GM13976 (cell line): ENCODE results near the gene KRT6B.
"Not testable (repeated sequence)": the region's sequence is repeated elsewhere in the genome, so short reads cannot be mapped to it uniquely, and the experiment has no call there.

Source experiments
- DNase-seq: peaks from one replicate; pipeline ENCODE4 v3.0.0; 2012; ENCODE audit warnings: low spot score
- in situ Hi-C: fragments of 300-500 bp; cut with MboI; formaldehyde crosslinking; loops from one replicate; pipeline ENCODE4 v1.12.0; 2022; ENCODE audit warnings: low sequenced_read_pairs, mixed read lengths, inconsistent platforms; ENCODE audit not compliant: unreplicated experiment
- TF ChIP-seq, protein P1 (sequence below): IDR thresholded peaks from 2 replicates; pipeline ENCODE4 v1.5.1; 2012; ENCODE audit warnings: borderline replicate concordance, mild to moderate bottlenecking; ENCODE audit not compliant: insufficient read depth; ENCODE audit errors: extremely low read depth, missing control alignments, control extremely low read depth

KRT6B gene

DNA sequence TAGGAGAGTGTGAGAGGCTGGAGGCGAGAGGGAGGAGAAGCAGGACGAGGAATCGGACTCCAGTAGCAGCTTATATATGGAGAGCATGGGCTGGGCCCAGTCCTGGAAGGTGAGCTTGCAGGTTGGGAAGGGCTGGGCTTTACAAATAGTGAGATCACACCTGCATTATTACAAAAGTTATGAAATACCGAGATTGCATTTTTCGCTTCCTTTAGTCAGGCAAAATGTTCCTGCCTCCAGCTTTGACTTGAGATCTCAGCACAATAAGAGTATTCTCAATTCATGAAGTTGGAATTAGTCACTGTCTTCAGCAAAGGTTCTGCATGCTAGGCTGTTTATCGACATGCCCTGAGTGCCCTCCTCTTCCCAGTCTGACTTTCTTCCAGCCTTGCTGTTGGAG, at the start of gene KRT6B:
Gene KRT6B (minus strand): TSS at position 46 of the 400 bp plus-strand sequence. CDS start 68 bp downstream, outside the sequence.
- TF ChIP-seq, protein P1, sequence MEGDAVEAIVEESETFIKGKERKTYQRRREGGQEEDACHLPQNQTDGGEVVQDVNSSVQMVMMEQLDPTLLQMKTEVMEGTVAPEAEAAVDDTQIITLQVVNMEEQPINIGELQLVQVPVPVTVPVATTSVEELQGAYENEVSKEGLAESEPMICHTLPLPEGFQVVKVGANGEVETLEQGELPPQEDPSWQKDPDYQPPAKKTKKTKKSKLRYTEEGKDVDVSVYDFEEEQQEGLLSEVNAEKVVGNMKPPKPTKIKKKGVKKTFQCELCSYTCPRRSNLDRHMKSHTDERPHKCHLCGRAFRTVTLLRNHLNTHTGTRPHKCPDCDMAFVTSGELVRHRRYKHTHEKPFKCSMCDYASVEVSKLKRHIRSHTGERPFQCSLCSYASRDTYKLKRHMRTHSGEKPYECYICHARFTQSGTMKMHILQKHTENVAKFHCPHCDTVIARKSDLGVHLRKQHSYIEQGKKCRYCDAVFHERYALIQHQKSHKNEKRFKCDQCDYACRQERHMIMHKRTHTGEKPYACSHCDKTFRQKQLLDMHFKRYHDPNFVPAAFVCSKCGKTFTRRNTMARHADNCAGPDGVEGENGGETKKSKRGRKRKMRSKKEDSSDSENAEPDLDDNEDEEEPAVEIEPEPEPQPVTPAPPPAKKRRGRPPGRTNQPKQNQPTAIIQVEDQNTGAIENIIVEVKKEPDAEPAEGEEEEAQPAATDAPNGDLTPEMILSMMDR, result no peak
- in situ Hi-C loops, result no loop called here
- DNase-seq, result no peak

DNA sequence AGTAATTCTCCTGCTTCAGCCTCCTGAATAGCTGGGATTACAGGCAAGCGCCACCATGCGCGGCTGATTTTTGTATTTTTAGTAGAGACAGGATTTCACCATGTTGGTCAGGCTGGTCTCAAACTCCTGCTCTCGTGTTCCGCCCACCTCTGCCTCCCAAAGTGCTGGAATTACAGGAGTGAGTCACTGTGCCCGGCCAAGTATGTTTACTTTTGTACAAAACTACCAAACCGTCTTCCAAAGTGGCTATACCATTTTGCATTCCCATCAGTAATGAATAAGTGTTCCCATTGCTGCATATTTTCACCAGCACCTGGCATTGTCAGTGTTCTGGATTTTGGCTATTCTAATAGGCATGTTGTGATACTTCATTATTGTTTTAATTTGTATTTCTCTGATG, 49.5 kb upstream of the KRT6B start:
- in situ Hi-C loops, result no loop called here
- no peak for DNase-seq
- TF ChIP-seq, protein P1, result no peak

DNA sequence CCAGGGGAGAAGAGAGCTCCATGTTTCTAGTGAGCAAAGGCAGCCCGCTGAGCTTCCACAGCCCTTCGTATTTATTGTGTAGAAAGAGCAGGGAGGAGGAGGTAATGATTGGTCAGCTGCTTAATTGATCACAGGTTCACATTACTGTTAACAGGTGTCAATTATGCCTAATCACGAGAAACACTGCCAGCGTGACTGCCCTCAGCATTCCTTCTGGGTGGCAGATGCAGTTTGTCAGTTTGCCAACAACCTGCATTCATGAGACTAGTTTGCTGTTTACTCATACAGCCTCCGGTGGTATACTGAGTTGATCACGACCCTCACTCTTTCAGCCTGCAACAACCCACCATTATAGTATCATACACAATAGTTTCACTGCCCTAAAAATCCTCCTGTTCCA, 48.6 kb upstream of the KRT6B start:
- DNase-seq, in situ Hi-C loops: not testable (repeated sequence)

DNA sequence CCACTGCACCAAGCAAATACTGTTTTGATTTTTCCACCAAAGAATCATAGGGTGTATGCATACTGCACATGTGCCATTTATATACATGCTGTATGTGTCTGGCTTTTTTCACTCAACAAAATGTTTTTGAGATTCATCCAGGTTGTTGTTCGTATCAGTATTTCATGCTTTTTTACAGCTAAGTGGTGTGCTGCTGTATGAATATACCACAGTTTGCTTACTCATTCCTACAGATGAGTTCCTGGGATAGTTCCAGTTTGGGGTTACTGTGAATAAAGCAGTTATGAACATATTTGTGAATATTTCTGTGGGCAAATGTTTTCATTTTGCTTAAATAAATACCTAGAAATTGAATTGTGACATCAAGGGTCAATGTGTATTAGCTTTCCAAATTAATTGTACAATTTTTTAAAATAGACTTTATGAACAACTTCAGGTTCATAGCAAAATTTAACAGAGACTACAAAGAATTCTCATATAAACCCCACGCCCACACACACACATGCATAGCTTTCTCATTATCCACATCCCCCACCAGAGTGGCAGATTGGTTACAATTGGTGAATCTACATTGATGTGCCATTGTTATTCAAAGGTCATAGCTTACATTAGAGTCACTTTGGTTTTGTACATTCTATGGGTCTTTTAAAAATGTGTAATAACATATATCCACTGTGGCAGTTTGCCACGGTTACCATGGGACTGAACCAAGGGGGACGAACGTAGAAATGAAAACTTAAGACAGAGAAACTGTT, 48.0 kb upstream of the KRT6B start:
- in situ Hi-C loops, result no loop called here

DNA sequence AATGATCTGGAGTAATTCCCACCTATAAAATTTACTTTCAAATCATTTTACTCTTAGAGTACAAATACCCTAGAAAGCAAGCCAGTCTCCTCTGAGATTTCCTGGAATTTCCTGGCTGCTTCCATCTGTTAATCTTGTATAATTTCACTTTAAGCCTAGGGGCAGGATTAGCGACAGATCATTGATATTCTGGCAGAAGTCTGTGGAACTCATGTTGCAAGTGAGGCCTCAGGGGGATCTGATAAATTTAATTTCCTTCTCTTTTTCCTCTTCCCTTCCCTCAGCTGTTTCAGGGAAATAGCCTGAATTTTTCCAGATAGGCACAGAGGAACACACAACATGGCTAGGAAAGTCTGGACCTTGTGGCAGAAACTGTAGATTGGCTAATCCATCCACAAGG, 47.0 kb upstream of the KRT6B start:
- TF ChIP-seq, protein P1, result no peak
- in situ Hi-C loops, result no loop called here
- no peak for DNase-seq

More for the DNA sequence above, 48.0 kb upstream of the KRT6B start:
- no peak for DNase-seq
- TF ChIP-seq, protein P1, result no peak

DNA sequence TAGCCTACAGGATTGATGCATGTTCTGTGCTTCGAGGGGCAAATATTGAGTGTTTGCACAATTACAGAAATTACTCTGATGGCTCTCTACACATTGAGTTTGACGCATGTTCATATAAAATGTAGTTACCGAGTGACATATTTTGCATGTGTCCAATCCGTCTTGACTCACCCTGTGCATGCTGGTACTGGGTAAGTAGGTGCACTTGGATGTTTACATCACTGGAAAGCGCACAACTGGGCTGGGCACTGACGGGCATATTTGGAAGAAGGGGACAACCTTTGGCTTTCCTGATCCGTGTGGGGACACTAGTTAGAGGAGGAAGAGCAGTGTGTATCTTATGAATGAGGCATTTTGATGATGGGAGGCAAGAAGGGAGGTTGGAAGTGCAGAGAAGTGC, 46.0 kb upstream of the KRT6B start:
- TF ChIP-seq, protein P1, result no peak
- in situ Hi-C loops, result no loop called here

DNA sequence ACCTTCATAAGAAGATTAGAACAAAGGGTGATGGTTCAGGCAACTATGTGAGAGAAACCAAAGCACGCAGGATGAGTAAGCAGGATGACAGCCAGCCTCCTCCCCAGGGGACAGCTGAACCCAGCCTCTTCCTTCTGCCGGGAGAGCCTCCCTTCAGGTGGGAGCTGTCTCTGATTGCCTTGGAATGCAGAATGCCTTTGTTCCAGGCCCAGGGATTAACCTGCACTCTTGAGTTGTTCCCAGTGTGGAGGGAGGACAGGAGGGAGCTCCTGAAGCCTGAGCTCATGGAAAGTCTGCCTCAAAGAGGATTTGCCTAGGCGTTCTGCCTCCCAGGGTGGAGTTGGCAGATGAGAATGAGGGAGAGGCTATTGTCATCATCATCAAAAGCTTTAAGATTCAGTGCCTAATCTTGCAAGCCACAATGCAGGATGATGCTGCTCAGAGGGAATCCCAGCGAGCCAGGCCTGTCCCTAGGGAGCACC, 44.7 kb upstream of the KRT6B start:
- in situ Hi-C loops, result no loop called here
- TF ChIP-seq, protein P1, result no peak
- no peak for DNase-seq

More for the DNA sequence above, 46.0 kb upstream of the KRT6B start:
- DNase-seq, result no peak
